AG20443 (cell line): ENCODE data around the gene LRRK1.

Experiments
- DNase-seq: peaks from one replicate; pipeline ENCODE4 v3.0.0; 2012; ENCODE audit warnings: low spot score, mixed read lengths

The LRRK1 gene

DNA sequence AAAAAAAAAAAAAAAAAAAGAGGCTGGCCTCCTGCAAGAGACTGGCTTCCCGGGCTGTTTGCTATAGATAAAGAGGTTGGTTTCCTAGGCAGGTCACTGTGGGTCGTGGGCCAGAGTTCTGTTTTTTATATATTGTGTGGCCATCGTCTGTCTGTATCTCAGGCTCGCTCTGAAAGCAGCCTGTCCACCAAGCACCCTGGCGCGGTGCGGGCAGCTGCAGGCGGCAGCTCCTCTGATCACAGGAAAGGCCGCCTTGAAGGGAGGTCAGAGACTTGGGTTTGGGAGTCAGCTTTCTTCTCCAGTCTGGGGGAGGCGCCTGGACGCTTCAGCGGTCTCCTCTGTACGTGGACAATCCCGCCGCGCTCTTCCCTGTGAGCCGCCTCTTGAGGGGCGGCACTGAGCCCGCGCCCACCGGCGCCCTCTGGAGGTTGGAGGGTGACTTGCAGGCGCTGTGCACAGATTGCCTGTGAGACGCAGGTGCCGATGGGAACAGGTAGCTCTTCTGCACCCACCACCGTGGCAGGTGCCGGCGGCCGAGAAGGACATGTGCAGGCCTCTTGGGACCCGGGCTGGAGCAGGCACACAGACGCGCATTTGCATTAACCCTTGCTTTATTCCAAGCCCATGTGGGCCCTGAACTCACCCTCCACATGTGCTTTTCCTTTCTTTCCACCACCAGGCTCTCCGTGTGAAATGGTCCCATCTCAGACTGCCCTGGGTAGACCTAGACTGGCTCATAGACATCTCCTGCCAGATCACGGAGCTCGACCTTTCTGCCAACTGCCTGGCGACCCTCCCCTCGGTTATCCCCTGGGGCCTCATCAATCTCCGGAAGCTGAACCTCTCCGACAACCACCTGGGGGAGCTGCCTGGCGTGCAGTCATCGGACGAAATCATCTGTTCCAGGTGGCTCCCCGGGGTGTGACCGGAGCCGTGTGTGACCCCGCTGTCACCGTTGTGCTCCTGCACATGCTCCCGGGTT, 89.3 kb downstream of the LRRK1 start:
- DNase-seq = peak; percentile 89

GRCh38 chr15:101009176-101009575, 90.0 kb downstream of the LRRK1 start:
- DNase-seq = no peak

GRCh38 chr15:101010781-101011180, 91.6 kb downstream of the LRRK1 start:
- DNase-seq = no peak

DNA sequence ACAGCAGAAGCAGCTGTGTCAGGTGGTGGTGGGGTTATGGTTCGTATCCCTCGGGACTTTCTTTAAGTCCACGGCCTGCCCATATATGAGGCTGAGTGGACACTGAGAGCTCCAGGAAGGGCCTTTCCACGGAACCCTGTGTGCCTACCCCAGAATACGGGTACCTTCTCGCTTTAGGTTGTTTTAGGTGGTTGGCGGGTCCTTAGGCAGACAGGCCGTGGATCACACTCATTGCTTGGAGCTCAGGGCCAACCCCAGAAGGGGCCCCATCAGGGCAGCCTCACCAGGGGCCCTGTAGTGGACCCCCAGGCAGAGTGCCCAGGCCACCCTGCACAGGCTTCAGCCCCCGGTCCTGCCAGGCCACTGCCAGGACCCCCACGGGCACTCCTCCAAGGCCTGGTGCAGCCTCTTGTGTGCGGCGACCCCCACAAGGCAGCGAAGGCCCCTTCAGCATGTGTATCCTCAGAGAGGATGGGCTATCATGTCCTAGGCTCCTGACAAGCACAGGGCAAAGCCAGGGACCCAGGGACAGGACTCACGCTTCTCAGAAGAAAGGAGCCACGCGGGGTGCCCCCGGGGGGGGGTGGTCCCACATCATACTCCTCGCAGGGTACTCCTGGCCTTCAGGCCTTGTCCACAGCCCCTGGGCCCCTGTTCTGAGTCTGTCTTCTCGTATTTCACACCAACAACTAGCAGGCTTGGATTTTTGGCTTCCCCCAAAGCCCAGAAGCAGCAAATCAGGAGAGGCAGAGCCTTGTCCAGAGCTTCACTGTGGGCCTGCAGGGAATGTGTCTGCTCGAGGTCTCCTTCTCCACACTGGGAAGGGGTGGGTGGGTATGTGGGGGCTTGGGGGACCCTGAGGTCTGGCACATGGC, 93.4 kb downstream of the LRRK1 start:
- DNase-seq = no peak

DNA sequence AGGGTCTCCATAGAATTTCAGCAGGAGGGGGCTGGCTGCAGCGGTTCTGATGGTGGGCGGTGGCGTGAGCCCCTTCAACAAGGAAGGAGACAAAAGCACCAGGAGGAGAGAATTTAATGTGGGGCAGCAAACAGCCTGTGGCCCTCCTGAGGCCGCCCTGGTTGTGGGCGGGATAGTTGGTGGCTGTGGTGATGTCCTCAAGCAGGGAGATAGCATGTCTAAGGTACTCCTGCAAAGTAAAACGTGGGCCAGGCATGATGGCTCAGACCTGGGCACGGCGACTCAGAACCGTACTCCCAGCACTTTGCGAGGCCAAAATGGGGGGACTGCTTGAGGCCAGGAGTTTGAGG, 94.0 kb downstream of the LRRK1 start:
- DNase-seq = no peak

GRCh38 chr15:101013769-101014675, 94.9 kb downstream of the LRRK1 start:
- no peak for DNase-seq

- peak; percentile 88 for DNase-seq
Measured at GRCh38 chr15:101014921-101015841, 96.0 kb downstream of the LRRK1 start.

DNA sequence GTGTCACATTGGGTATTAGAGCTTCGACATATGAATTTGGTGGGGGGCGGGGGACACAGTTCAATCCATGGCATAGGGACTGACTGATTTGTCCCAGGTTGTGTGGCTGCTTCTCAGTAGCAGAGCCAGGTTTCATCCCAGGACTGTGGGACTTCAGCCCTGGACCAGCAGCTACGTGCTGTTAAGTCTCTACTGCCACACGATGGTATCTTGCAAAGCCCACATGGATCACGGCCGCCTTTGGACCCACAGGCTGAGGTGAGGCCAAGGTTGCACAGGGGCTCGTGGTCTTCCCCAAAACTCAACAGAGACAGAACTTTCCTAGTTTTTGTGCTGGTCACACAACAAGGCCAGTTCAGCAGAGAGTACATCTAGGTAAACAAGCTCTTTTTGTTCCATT, 97.4 kb downstream of the LRRK1 start:
- no peak for DNase-seq

DNA sequence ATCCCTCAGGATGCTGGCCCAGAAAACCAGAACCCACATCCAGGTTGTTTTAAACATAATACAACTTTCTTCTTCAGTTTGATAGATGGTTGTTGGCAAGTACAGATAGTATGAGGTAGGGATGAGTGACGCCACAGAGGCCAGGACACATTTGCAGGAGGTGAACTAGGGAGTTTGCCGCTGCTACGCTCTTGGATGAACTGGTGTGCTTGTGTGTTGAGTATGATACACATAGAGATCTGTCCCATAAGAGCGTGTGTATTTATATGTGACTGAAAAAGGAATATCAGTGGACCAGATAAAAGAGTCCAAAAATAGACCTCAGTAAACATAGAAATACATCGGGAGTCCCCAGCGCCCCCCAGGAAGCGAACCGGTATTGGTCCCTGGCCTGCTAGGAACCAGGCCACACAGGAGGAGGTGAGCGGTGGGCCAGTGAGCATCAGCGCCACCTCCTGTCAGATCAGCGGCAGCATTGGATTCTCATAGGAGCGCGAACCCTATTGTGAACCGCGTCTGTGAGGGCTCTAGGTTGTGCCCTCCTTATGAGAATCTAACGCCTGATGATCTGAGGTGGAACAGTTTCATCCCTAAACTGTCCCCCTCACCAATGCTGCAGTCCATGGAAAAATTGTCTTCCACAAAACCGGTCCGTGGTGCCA, 98.1 kb downstream of the LRRK1 start:
- DNase-seq = no peak

GRCh38 chr15:101018016-101018415, 98.9 kb downstream of the LRRK1 start:
- no peak for DNase-seq

GRCh38 chr15:101018450-101018849, 99.3 kb downstream of the LRRK1 start:
- DNase-seq = no peak

- DNase-seq = no peak
Measured at GRCh38 chr15:101019366-101019896, 100.3 kb downstream of the LRRK1 start.

DNA sequence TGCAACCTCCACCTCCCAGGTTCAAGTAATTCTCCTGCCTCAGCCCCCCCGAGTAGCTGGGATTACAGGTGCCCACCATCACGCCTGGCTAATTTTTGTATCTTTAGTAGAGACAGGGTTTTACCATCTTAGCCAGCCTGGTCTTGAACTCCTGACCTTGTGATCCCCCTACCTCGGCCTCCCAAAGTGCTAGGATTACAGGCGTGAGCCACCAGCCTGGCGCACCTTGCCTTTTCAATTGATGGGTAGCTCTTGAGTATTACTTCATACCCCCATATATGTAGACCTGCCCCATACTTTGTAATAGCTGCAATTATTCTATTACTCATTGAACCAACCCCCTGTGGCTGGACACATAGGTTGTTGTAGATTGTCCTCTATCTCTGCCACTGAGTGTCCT, 101.3 kb downstream of the LRRK1 start:
- DNase-seq = no peak

- no peak for DNase-seq
Measured at GRCh38 chr15:101020945-101021344, 101.8 kb downstream of the LRRK1 start.

GRCh38 chr15:101022306-101022705, 103.1 kb downstream of the LRRK1 start:
- no peak for DNase-seq

DNA sequence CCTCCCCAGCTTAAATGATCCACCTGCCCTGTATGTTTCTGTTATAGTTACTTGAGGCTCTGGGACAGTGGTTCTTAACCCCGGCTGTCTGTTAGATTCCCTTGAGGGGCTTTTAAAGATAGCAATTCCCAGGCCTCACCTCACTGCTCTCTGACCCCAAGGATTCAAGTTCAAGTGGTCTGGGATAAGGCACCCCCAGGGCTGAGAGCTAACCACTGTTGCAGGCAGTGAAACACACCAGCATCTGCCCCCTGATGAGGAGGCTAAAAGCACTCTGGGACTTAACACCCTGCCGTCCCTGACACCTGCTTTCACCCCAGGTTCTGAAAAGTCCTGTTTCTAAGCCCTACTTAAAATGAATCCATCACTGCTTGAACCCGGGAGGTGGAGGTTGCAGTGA, 103.7 kb downstream of the LRRK1 start:
- no peak for DNase-seq

DNA sequence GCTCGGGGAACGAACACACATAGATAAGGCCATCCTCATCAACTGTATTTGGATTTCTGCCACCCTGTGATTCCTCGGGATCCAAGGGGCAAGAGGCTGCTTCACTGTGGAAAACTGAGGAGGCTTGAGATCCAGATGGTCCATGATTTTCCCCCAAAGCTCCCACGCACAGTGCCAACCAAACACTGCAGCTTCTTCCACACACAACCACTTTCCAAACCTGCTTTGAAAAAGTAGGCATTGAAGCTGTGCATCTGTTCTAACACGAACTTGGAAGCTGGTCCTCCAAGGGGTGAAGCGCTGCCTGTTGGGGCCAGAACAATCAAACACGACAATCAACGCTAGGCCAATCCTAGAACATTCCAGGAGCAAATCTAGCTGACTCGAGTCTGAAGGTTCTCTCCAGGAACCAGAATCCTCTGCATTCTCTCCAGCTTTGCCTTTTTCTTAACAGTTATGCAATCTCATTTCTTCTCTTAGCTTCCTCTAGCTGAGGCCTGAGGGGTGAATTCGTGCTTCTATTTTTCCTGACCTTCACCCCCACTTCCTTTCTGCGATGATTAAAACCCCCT, 104.4 kb downstream of the LRRK1 start:
- DNase-seq = no peak

GRCh38 chr15:101024073-101024695, 105.0 kb downstream of the LRRK1 start:
- peak; percentile 42 for DNase-seq
